Ovary (tissue), 3 donors: ENCODE measurements around the gene ROR2.

Source experiments
- EP300 ChIP-seq: sonication (generic); formaldehyde crosslinking; IDR thresholded peaks from one replicate; pipeline ENCODE4 v1.6.1; 2017; ENCODE audit warnings: antibody characterized with exemption
- POLR2A ChIP-seq: fragments of 450-650 bp; IDR thresholded peaks from one replicate; pipeline ENCODE4 v1.6.1; 2017; ENCODE audit warnings: antibody characterized with exemption, mild to moderate bottlenecking, moderate library complexity
- TF ChIP-seq, protein P1 (sequence below), 3 donors: fragments of 450-650 bp in 2 of 3; fragments of 200-600 bp in 1 of 3; IDR thresholded peaks; one replicate each; pipeline versions ENCODE4 v1.5.1 to v1.8.0; 2016 to 2022; ENCODE audit warnings: antibody characterized with exemption in 3 of 3, mild to moderate bottlenecking in 1 of 3
- donor health status: DM: no; HTN: no; CAD: no.

- TF ChIP-seq, protein P1, sequence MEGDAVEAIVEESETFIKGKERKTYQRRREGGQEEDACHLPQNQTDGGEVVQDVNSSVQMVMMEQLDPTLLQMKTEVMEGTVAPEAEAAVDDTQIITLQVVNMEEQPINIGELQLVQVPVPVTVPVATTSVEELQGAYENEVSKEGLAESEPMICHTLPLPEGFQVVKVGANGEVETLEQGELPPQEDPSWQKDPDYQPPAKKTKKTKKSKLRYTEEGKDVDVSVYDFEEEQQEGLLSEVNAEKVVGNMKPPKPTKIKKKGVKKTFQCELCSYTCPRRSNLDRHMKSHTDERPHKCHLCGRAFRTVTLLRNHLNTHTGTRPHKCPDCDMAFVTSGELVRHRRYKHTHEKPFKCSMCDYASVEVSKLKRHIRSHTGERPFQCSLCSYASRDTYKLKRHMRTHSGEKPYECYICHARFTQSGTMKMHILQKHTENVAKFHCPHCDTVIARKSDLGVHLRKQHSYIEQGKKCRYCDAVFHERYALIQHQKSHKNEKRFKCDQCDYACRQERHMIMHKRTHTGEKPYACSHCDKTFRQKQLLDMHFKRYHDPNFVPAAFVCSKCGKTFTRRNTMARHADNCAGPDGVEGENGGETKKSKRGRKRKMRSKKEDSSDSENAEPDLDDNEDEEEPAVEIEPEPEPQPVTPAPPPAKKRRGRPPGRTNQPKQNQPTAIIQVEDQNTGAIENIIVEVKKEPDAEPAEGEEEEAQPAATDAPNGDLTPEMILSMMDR (IDR thresholded peaks at IDR 0.05): no peak
- no peak for TF ChIP-seq POLR2A
- no peak for TF ChIP-seq EP300
Observed at GRCh38 chr9:91824601-91825305, 125.3 kb downstream of the ROR2 start.
